GM12873 (cell line): ENCODE results near the gene FNDC3A.

Source experiments
- CTCF ChIP-seq: IDR thresholded peaks from 2 replicates; pipeline ENCODE4 v1.5.1; 2012; ENCODE audit warnings: low read depth, mild to moderate bottlenecking, moderate library complexity, low read length, control low read depth; ENCODE audit not compliant: insufficient read depth; ENCODE audit errors: missing control alignments

The FNDC3A gene

GRCh38 chr13:49057176-49057575 lies 81.5 kb downstream of the FNDC3A start:
- no peak for TF ChIP-seq CTCF

DNA sequence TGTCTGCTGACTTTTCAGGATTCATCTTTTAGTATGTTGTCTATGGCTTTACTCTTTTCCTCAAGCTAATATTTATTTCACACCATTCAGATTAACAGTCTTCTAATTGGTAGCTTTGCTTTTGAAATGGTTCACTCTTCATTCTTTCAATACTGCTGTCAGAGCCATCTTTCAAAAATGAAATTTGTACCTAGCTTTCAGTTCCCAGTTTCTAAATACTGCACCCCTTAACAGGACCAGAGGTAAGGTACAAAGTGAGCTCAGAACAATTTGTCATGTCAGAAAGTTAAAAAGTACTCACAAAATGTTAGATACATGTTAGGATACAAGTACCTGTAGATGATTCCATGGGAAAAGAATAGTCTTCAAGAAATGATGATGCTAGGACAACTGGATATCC lies 83.0 kb downstream of the FNDC3A start:
- TF ChIP-seq CTCF = no peak

- TF ChIP-seq CTCF = no peak
These were observed 85.1 kb downstream of the FNDC3A start for GRCh38 chr13:49060678-49061387.

DNA sequence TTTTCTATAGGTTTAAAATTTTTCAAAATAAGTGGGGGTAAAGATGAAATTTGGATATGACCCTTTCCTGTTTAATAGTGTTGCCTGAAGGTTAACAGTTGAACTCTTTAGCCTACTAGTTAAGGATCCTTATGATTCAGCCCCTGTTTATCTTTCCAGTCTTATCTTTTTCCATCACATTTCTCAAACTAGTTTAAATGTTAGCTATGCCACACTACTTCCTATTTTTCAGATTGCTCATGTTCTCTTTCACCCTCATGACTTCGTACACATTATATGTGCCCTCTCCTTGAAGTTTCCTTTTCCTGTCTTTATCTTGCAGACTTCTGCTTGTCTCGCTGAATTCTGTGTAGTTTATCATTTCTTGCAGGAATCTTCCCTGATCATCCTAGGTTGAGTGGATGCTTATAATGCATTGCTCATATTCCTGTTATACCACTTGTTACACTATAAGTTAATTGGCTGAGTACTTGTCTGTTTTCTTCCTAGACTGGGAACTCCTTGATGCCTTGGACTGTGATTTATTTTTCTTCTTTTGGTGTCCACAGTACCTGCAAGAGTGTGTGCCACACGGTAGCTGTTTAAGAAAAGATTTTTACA lies 86.7 kb downstream of the FNDC3A start:
- TF ChIP-seq CTCF = no peak

- no peak for TF ChIP-seq CTCF
These were observed 87.3 kb downstream of the FNDC3A start for GRCh38 chr13:49063011-49063410.

- no peak for TF ChIP-seq CTCF
These were observed 87.8 kb downstream of the FNDC3A start for GRCh38 chr13:49063497-49063896.

GRCh38 chr13:49064476-49064875 lies 88.8 kb downstream of the FNDC3A start:
- TF ChIP-seq CTCF = no peak
